ENCODE results near the gene VARS1. TPM values are rescaled to one million over a fixed set of nuclear protein-coding genes. Genes with fewer than 3 reads are reported as not detected.

Gene VARS1
- total and polyA plus RNA-seq, 2 of the 4 experiments (the other 2 are of a cell fraction): 41.2 to 42.0 TPM

- ChIA-PET CTCF (interaction anchor here (0.7 kb wide), 1 partner anchor 12 kb away, joined by 3 read pairs; no protein-coding TSS in a partner anchor), POLR2A (ENCODE audit: unreplicated experiment) (no interaction called here)
- H3K23ac ChIP-seq (ENCODE audit: low read depth, low read length): no peak overlapping the region
- H4K8ac ChIP-seq (ENCODE audit: low read depth in 2 of 2, low read length in 2 of 2): no peak overlapping the region
- H2BK15ac ChIP-seq (ENCODE audit: low read depth, low read length): no peak overlapping the region
- H2AK9ac ChIP-seq (replicated peaks; ENCODE audit: low read depth, low read length, poor library complexity): no peak overlapping the region
- H2AK5ac ChIP-seq (ENCODE audit: low read depth, low read length): no peak overlapping the region
- intact Hi-C loops (cut with micrococcal nuclease): no loop called here
- 0 out of 2 replicates have a peak, but pooled peaks cover 8% of the 10 kb centered on the region for H3K9me1 ChIP-seq (ENCODE audit: insufficient read depth, low read length)
- no peak overlapping the region for H2BK120ac ChIP-seq (ENCODE audit: low read depth, low read length)
- H3K4me1 ChIP-seq (ENCODE audit: control insufficient read depth, insufficient read depth, low read length): peaks cover 10% of the 10 kb centered on the region
- H3K27me3 ChIP-seq (ENCODE audit: control insufficient read depth, insufficient read depth, low read length): no peaks in the 10 kb centered on the region
- no peak overlapping the region for H3K27ac ChIP-seq (ENCODE audit: insufficient read depth, low read length)
- H3K56ac ChIP-seq (ENCODE audit: extremely low read depth, insufficient read depth, low read length): no peak overlapping the region
- H2BK5ac ChIP-seq (ENCODE audit: low read depth, low read length, poor library complexity, severe bottlenecking): no peak overlapping the region
- no peak overlapping the region for H3K4me3 ChIP-seq (ENCODE audit: insufficient read depth, low read depth, low read length)
- no peak overlapping the region for H3K9ac ChIP-seq (ENCODE audit: low read depth, low read length)
- DNase-seq: no peak
- H4K91ac ChIP-seq (ENCODE audit: insufficient read depth, low read depth, low read length): no peak overlapping the region
- H2AFZ ChIP-seq (replicated peaks; ENCODE audit: low read length, poor library complexity): no peak overlapping the region
- H3K9me3 ChIP-seq (ENCODE audit: control insufficient read depth, insufficient read depth, low read length): no peaks in the 10 kb centered on the region
- no peak overlapping the region for H3K4me2 ChIP-seq (ENCODE audit: low read depth, low read length)
- H3K4ac ChIP-seq (ENCODE audit: low read depth, low read length): no peak overlapping the region
- no peak overlapping the region for H3K18ac ChIP-seq (ENCODE audit: low read depth, low read length)
- H4K5ac ChIP-seq (ENCODE audit: low read depth, low read length): no peak overlapping the region
- H2BK20ac ChIP-seq (ENCODE audit: low read depth, low read length): no peak overlapping the region
- H3K79me1 ChIP-seq (ENCODE audit: low read depth in 1 of 2, low read length in 2 of 2): 0 out of 4 replicates have a peak, but pooled peaks cover 0 to 6% of the 10 kb centered on the region in 2 experiments
- peaks cover 53% of the 10 kb centered on the region for H3K36me3 ChIP-seq (ENCODE audit: control insufficient read depth, insufficient read depth, low read length)
- H3K14ac ChIP-seq (replicated peaks; ENCODE audit: low read depth, low read length): no peak overlapping the region
- BruUV-seq (replicated peaks): no TSS peak
- dilution Hi-C loops (cut with HindIII; ENCODE audit: low sequenced_read_pairs, unreplicated experiment): no loop called here
- WGBS, 2 experiments (ENCODE audit: extremely low coverage in 2 of 2, insufficient read length in 1 of 2): 94% methylated on average over 18 of the region's 43 CpGs; no CpG with 5 or more reads in 1 of the 2 experiments
- no peaks in the 10 kb centered on the region for H4K20me1 ChIP-seq (ENCODE audit: insufficient read depth, low read length)
- in situ Hi-C loops (cut with MboI; ENCODE audit: low sequenced_read_pairs): no loop called here
- ATAC-seq (ENCODE audit: low read depth): no peak
- TF ChIP-seq NFE2L2 (IDR thresholded peaks at IDR 0.05; ENCODE audit: low read depth, low read length): no peak
- no peak for TF ChIP-seq RCOR1 (IDR thresholded peaks at IDR 0.05; ENCODE audit: insufficient replicate concordance, low read length)
- TF ChIP-seq FOS (IDR thresholded peaks at IDR 0.05; ENCODE audit: low read depth, low read length): no peak
- TF ChIP-seq, protein P1, sequence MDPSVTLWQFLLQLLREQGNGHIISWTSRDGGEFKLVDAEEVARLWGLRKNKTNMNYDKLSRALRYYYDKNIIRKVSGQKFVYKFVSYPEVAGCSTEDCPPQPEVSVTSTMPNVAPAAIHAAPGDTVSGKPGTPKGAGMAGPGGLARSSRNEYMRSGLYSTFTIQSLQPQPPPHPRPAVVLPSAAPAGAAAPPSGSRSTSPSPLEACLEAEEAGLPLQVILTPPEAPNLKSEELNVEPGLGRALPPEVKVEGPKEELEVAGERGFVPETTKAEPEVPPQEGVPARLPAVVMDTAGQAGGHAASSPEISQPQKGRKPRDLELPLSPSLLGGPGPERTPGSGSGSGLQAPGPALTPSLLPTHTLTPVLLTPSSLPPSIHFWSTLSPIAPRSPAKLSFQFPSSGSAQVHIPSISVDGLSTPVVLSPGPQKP (IDR thresholded peaks at IDR 0.05; ENCODE audit: borderline replicate concordance, low read depth, low read length): no peak
- no peak for TF ChIP-seq RAD21 (IDR thresholded peaks at IDR 0.05; ENCODE audit: low read length)
- TF ChIP-seq MAFK (IDR thresholded peaks at IDR 0.05; ENCODE audit: low read depth, low read length): no peak
- TF ChIP-seq CTCF (conservative IDR thresholded peaks at IDR 0.05; ENCODE audit: low read depth, low read length): no peak
- no peak for TF ChIP-seq BHLHE40 (IDR thresholded peaks at IDR 0.05; ENCODE audit: low read depth, low read length)
- no peak for TF ChIP-seq CEBPB (IDR thresholded peaks at IDR 0.05; ENCODE audit: low read depth, low read length)
- no peak for TF ChIP-seq POLR2A (IDR thresholded peaks at IDR 0.05; ENCODE audit: low read depth, low read length)
- no peak for TF ChIP-seq SMC3 (IDR thresholded peaks at IDR 0.05; ENCODE audit: low read depth, low read length)
- no peak for TF ChIP-seq CHD1 (IDR thresholded peaks at IDR 0.05; ENCODE audit: low read depth, low read length)
- TF ChIP-seq MAZ (IDR thresholded peaks at IDR 0.05; ENCODE audit: borderline replicate concordance, low read depth, low read length): no peak
- no peak for TF ChIP-seq RFX5 (IDR thresholded peaks at IDR 0.05; ENCODE audit: low read depth, low read length)
- TF ChIP-seq, protein P2, sequence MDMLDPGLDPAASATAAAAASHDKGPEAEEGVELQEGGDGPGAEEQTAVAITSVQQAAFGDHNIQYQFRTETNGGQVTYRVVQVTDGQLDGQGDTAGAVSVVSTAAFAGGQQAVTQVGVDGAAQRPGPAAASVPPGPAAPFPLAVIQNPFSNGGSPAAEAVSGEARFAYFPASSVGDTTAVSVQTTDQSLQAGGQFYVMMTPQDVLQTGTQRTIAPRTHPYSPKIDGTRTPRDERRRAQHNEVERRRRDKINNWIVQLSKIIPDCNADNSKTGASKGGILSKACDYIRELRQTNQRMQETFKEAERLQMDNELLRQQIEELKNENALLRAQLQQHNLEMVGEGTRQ (IDR thresholded peaks at IDR 0.05; ENCODE audit: low read depth, low read length): no peak
Measured at GRCh38 chr6:31778999-31779885, 16.3 kb downstream of the VARS1 start.

Measured in IMR-90 (cell line).